HG03066 (cell line): Measurements from ENCODE around the gene GPR146.

Experiments used
- ATAC-seq: cut with Tn5 transposase; IDR thresholded peaks from one replicate; pipeline ENCODE4 v1.9.1; 2021; ENCODE audit warnings: low read depth; ENCODE audit not compliant: unreplicated experiment

GPR146 gene

GRCh38 chr7:1090236-1090635 lies 45.9 kb downstream of the GPR146 start:
- ATAC-seq: no peak

DNA sequence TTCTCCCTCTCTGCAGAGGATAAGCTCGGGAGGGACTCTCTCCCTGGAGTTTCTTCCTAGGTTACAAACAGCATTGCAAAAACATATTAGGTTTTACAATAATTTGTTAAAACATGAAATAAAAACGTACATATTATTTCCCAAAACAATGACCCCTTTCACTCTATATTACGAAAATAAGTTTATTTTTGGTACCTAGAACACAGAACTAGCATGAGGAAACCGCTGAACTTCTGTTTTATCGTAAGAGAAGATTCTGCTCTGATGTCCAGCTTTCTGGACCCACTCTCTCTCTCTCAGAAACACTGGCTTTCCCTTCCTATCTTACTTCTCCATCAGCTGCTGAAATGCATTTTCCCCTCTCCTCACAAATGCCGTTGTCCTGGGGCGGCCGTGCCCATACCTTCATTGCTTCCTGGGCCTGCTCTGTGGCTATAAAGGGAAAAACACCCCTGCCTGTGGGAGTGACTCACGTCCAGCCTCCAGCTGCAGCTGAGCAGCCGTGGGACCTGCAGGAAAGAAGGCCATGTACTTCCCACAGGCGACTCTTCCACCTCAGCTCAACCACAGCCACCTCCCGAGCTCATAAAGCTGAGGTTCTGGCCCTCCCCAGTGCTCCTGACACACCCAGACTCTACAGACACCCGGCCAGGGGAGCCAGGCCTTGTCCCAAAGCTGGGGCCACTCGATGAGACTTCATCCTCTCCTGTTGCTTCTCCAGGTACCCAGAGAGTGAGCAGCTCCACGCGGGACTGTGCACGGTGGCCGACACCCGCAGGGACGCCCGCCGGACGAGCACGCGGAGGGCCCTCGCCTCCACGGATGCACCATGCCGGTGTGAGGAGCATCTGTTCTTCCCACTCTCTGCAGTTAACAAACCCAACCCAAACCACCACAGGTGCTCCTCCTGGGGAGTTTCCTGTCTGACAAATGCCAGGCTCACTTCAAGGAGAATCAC lies 46.6 kb downstream of the GPR146 start:
- ATAC-seq: no peak

- no peak for ATAC-seq
These were observed 47.3 kb downstream of the GPR146 start for GRCh38 chr7:1091644-1092027.

DNA sequence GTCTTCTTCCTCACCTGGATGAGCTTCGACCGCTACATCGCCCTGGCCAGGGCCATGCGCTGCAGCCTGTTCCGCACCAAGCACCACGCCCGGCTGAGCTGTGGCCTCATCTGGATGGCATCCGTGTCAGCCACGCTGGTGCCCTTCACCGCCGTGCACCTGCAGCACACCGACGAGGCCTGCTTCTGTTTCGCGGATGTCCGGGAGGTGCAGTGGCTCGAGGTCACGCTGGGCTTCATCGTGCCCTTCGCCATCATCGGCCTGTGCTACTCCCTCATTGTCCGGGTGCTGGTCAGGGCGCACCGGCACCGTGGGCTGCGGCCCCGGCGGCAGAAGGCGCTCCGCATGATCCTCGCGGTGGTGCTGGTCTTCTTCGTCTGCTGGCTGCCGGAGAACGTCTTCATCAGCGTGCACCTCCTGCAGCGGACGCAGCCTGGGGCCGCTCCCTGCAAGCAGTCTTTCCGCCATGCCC lies 47.9 kb downstream of the GPR146 start:
- ATAC-seq: no peak

DNA sequence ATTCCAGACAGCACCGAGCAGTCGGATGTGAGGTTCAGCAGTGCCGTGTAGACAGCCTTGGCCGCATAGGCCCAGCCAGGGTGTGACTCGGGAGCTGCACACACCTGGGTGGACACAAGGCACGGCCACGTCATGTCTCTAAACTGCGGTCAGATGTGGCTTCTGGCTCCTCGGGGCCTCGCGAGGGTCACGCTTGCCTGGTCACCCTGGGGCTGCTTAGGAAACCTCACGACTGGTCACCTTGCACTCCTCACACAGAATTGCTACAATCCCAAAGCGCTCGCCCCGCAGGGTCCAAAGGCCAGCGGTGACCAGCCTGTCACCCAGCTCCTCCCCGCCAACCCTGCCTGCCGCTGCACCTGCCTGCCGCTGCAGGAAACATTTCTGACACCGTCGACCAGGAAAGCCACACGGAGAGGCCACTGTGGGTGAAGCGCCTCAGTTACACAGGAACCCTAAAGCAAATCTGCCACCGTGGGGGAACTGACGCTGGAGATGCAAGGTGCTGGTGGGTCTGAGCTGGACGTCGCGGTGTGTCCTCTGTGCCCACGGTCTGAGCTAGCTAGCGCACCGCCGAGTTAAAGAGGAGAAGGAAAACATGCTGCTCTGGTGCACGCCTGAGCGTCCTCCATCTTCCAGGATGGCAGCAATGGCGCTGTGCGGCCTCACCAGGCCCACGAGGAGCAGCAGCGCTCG lies 48.6 kb downstream of the GPR146 start:
- ATAC-seq: no peak

GRCh38 chr7:1093502-1093843 lies 49.1 kb downstream of the GPR146 start:
- no peak for ATAC-seq

DNA sequence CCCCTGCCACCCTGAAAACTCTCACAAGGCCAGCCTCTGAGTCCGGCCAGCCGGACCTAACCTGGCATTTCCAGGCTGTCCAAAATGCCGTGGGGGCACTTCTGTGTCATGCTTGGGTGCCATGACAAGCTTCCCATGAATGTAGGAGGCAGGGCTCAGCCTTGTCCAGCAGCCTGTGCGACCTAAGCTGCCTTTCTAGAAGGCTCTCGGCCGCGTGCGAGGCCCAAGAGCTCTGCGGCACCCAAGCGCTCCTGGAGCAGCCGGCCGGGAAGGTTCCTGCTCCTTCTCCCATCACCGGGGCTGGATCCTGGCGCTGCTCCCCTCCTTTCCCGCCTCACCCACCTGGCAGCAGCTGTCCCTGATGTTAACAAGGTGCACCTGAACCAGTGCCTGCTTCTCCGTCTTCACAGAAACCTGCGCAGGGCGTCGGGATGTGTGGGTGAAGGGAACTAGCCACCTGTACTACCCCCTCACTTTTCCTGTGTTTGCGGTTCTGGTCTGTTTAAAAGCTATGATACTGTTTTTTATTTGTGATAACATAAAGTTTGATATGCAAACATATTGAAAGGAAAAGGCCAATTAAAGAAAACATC lies 49.7 kb downstream of the GPR146 start:
- ATAC-seq: no peak

DNA sequence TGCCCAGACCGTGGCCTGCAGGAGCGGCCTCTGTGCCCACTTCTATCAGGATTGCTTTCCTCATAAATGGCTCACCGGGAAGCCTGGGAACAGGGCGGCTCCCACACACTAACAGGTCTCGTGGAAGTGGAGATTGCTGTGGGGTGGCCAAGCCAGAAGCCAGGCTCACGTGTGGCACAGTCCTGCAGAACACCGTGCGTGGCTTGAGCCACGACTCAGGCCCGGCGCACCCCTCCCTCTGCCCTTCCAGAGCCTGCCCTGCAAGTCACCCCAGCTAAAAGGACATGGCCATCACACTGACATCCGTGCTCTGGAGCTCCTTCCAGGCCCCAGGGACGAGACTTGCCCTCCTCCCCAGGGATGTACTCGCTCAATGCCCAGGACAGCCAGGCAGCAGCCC lies 50.5 kb downstream of the GPR146 start:
- no peak for ATAC-seq

DNA sequence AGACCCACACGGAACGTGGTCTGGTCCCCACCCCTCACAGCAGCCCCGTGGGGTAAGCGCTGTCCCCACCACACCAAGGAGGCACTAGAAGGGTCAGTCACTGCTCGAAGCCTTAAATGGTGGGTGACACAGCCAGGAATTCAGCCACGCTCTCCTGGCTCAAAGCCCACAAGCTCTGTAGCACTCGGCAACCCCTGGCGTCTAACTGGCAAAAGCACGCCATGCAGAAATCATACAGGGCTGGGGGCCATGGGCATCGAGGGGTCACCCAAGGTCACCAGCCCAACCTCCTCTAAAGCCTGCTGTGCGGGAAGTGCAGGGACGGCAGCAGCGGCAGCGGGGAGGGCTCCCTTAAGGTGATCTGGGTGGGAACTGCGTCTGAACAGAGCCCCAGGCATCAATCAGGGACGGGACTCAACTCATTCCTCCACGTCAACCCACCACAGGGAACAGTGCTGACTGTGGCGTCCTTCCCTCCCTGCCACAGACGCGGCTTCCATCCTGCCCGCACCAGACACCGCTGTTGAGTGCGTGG lies 51.3 kb downstream of the GPR146 start:
- ATAC-seq: no peak

GRCh38 chr7:1096156-1097119 lies 52.1 kb downstream of the GPR146 start:
- ATAC-seq: no peak

GRCh38 chr7:1097120-1097504 lies 52.8 kb downstream of the GPR146 start:
- no peak for ATAC-seq

GRCh38 chr7:1098243-1099153 lies 54.2 kb downstream of the GPR146 start:
- ATAC-seq: no peak

- no peak for ATAC-seq
These were observed 54.8 kb downstream of the GPR146 start for GRCh38 chr7:1099154-1099542.

- no peak for ATAC-seq
These were observed 55.3 kb downstream of the GPR146 start for GRCh38 chr7:1099637-1100036.

DNA sequence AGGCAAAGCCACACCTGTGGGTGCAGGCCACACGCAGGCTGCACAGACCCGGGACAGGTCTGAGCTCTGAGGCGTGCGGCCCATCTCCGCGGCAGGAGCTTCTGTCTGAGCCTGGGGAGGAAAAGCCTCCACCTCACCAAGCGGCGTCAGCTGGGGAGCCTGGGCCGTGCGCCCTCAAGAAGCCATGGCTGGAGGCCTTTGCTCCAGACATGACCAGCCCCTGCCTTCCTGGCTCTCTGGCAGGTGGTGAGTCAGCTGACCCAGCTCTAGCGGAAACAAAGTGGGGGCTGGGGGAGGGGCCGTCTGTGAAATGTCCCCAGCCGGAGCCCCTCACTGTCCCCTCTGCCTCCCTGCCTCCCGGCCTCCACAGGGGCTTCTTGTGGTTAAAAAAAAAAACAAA lies 56.0 kb downstream of the GPR146 start:
- no peak for ATAC-seq

DNA sequence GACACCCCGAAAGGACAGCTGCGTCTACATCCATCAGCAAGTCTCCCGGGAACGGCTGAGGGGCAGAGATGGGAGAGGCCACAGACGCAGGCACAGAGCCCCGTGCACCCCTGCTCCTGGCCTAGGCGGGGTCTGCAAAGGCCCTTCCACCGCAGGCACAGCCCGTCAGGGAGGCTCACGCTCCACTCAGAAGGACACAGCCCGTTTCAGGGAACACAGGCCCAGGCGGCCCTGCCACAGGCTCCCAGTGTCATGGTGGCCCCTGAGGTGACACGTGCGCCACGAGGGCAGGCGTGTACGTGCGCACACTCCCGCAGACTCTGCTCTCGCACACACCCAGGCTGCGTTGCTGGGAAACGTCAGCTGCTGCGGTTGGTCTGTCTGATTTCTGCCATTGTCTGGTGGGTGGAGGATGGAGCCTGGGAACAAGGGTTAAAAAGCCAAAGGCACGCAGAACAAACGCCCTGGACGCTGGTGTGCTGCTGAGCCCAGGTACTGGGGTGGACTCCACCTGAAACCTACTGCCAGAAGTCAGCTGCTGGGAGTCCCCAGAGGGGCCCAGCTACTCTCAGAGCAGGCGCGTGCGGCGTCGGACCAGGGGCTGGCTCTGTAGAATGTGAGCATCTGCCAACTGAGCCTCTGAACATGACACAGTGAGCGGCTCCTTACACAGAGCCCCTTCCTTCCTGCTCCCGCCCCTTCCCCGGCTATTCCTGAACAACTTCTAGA lies 56.7 kb downstream of the GPR146 start:
- no peak for ATAC-seq

DNA sequence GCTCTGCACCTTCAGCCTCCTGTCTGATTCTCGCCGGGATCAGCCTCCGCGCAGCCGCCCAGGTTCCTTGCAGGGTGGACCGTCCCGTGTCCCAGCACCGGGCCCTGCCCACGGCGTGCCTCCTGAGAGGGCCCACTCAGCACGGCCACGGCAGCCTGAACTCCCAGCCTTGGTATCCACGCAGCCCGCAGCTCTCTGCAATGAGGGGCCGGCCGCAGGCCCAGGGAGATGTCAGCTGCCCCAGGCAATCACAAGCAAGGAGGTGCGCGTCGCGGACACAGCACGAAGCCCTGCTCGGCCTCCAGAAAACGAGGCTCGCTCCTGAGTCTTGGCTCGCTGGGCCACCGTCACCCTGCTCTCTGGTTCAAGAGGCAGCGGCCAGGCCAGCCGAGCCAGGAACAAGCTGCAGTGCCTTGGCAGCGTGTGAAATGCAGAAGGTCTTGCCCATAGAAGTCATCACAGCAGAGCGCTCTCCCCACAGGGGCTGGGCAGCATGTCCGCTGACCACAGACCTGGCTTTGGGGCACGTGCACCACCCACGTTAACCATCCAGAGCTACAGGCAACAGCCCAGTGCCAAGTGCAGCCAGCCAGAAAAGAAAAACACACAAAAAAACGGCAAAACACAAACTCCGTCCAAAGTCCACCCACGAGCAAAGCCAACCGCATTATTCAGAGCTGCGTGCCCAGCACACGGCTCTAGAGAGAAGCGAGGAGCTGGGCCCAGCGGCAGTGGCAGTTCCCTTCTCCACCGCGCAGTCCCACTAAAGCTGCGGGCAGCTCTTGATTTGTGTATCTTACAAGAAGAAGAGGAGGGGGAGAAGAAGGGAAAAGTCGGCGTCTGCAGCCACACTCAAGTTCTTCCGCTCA lies 57.5 kb downstream of the GPR146 start:
- ATAC-seq: no peak
